GM21423 (cell line): ENCODE data around the gene ANO2.

Experiments
- ATAC-seq: cut with Tn5 transposase; IDR thresholded peaks from one replicate; pipeline ENCODE4 v1.9.1; 2021; ENCODE audit warnings: mild to moderate bottlenecking, moderate library complexity; ENCODE audit not compliant: unreplicated experiment

Gene ANO2

DNA sequence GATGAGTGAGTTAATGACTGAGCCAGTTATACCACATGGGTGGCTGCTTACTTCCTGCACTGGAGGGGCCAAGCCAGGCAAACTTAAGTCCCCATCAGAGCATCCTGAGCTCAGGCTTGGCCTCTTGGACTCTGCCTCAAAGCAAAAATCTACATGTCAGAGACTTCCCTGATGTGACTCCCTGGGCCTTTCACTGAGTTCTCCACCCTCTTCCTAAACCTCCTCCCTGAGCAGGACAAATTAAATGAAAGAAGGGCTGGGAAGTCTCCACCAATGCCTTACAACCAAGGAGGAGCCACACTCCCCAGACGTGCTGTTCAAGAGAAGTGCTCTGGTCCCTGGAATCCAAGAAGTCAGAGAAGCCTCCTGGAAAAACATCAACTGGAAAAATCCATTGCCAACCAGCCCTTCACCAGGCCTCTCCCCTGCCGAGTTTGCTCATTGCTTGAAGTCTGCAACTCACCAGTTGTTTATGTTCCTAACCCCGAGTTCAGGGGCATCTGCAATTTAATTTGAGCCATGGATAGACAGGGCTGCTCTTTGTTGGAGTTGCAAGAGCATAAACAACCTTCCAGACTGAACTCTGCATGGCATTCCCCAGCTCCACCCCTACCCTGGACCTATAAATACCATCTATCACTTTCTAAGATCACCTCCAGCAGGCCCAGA is 160.5 kb downstream of the ANO2 start:
- no peak for ATAC-seq

DNA sequence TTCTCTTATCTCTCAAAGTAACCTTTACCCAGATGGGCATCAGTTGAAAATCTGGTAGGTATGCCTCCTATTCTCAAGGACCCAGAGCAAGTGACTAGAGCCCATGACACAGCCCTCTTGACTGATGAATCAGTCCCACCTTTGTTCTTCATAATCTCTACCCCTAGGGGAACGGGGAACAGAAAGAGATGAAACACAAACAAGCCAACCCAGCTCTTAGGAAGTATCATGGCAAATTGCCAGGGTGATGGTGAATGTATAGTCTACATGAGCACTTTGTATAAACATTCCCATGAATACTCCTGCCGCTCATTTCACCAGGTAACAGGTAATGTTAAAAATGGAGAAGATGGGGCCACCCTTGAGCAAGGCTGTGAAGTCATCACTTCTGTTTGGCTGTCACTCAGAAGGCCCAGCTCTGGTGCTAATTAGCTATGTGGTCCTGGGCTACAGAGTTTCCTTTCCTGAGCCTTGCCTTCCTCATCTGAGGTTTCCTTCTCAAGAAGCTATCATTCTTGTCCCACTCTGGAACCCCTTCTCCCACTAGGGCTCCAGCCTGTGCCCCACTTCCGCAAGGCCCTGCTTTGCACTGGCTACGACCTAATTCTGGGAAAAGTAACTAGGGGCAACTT is 161.7 kb downstream of the ANO2 start:
- no peak for ATAC-seq

DNA sequence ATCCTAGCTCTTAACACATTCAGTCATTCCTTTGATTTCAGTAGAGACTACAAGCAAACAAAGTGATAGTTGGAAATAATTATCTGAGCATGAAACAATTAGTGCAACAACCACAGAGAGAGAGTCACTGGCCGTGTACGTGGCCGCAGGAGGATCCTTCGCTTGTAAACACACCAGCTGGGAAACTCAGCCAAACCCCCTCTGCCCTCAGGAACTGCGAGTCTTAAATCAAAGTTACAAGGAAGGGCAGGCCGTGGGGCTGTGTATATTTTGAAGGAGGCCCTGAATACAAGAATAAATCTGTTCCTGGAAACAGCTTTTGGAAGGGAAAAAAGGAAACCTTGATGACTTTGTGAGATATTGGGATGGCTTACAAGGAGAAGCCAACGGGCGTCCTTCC is 164.5 kb downstream of the ANO2 start:
- no peak for ATAC-seq

DNA sequence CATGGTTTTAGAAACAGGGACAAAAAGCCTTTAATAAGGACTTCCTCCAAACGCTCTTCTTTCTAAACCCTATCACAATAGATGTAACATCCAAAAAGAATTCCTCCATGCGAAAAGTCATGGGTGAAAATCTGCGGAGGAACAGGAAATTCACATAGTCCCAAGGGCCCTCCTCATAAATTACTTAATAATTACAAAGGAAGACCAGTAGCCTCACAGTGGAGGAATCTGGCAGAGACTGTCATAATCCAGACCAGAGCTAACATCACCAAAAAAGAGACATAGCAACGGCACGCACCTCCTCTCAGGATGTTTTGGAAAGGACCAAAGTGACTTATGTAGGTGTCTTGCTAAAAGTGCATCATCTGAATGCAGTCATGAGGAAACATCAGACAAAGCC is 165.7 kb downstream of the ANO2 start:
- ATAC-seq = no peak

DNA sequence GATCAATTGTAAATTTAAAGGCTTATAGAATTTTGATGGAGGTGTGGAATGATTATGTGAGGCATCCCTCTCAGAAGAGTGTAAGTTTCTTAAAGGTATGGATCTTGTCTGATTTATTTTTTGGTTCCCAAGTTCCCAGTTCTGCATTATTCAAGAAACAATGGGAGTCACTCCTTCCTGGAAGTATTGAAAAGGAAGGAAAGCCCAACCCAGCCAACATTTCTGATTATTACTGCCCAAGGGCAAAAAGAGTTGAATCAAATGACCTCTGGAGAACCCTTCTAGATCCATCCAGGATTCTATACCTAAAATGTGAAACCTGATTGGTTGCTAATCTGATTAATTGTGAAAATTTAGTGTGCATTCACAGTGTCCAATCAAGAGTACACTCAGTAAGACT is 166.2 kb downstream of the ANO2 start:
- no peak for ATAC-seq

DNA sequence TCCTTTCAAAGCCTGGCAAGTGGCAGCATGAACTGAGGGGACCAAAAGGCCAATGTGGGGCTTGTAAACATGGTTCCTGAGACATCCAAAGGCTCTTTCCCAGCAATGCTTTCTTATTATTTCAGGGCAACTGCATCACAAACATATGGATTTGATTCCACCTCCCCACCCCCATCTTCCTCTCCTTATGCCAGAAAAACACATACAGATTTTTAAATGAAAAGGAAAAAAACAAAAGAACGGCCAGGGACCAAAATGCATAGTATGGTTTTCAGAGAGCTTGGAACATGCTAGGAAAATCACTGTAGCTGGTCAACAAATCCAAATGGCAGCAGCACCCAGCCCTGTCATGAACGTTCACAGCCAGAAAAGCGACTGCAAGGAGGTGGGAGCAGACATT is 167.6 kb downstream of the ANO2 start:
- ATAC-seq = no peak

DNA sequence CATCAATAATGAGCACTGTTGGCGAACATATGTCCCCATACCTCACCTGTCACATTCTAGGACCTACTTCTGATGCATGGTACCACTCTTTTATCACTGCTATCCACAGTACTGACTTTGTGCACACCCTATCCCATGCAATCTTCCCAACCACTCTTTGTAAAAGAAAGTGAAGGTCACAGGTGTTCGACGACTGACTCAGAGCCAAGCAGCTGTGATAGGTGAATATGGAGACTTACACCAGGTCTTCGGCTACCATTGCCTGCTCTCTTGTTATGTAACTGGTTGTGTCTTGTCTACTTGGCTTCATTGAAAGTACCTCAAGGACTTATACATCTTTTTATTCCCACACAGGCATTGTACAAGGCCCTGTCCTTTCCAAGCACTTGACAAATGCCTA is 169.0 kb downstream of the ANO2 start:
- ATAC-seq = no peak

DNA sequence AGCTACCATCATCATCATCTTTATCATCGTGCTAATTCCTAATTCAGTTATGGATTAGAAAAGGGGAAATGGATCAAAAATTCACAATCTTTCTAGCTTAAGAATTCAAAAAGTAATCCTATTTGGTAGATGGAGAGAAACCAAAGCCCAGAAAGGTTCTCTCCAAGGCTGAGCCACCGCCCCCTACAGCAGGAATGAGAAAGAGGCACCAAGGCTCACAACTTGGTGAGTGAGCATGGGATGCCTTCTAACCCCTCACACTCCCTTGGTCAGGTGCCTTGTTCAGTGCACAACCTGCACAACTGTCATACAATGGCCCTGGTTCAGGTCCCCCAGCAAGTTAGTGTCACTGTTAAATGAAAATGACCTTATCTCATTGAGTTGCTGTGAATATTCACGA is 171.5 kb downstream of the ANO2 start:
- no peak for ATAC-seq

DNA sequence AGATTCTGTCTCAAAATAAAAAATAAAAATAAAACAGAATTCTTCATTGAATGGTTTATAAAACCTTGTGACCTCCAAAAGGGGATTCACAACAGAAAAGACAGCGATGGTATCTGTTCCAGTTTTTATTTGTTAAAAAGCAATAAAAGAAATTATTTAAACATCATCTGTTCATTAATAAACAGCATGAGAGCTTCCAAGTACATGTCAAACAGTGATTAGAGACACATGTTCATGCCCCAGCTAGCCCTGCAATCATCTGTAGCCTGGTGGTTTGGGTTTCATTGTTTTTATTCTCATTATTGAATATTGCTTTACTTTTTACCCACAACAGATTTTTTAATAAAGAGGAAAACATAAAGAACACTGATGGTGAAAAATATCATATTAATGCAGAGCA is 173.3 kb downstream of the ANO2 start:
- no peak for ATAC-seq

DNA sequence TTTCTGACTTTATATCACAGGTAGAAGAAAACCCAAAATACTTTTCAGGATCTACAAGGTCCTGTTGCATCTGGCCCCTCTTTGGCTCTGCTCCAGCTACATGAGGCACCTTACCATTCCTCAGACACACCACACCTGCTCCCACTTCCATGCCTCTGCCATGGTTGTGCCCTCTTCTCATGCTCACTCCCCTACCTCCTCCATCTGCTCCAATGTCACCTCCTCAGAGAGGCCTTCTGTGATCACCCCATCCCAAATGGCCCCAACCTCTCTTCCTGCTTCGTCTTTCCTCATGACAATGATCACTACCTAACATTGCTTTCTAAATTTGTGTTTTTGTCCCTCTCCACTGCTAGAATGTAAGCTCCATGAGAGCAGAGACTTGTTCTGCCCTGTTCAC is 174.3 kb downstream of the ANO2 start:
- ATAC-seq = no peak

DNA sequence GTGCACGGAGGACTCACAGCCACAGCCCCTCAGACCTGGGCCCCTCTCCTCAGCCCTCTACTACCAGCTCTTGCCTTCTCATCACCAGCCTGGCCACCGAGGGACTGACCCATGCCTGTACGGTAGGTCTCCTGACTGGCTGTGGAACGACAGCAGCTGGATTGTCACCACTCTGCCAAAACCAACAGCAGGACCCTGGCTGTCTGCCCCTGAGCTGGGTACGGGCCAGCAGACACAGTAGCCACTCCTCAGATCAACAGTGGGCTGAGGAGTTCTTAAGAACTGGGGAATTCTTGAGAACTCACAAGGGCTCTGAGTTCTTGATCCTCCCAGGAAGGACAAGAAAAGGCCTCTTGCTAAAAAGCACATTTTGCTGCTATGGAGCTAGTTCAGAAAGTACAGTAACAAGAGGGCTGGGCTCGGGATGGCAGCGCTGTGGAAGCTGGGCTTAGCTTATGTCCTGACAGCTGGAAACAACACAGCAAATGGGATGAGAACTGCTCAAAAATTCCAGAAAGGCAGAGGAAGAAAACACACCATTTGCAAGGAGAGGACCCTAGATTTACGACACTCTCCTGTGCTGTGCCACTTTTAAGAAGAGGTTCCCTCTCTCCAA is 176.4 kb downstream of the ANO2 start:
- no peak for ATAC-seq

DNA sequence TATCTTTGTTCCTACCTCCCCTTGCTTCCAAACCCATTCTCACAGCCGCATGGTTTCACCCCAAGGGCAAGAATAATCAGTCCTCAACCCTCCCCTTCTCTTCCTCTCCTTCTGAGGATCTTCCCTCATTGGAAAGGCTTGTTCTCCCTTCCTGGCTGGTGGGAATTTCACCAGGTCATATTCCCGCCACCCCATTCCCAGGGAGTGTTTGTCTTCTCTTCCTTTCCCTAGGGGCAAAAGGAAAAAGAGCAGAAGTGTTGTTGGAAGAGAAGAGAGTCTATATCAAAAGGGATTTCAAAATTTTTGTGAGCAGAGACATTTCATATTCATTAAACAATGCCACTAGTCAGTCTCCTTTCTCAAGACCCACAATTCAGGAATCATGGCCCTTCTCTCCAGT is 176.9 kb downstream of the ANO2 start:
- no peak for ATAC-seq

DNA sequence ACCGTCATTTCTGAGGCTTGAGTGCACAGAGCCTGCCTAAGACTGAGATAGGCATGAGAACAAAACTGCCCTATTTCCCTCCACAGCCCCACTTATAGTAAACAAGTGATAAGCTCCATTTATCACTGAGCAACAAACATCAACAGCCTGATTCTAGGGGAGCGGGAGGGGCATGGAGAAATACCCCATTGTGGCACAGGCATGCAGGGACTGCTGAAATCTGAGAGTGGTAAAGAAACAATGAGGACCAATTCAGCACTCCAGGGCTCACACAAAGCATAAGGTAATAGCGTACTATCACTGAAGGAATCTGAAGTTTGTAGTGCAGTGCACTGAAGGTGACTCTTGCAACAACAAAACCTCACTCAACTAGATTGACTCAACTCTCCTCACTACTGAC is 186.7 kb downstream of the ANO2 start:
- ATAC-seq = no peak

DNA sequence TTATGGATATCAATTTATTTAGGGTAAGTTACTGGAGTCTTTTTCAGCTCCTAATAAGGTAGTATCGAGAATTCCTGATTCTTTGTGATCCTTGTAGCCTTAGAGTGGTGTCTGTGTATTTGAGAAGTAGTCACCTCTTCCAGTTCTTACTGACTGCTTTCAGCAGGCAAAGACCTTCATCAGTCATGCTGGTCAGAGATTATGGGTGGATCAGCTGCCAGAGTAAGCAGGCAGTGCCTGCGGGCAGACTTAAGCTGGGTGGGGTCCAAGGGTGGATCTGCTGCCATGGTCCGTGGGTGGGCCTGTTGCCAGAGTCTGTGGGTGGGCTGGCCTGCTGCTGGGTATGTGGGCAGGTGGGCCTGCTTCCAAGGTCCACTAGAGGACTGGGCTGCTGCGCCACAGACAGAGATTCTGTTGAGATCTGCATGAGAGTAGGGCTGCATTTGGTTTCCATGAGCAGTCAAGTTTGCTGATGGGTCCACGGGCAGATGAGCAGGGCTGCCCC is 188.7 kb downstream of the ANO2 start:
- ATAC-seq = no peak

DNA sequence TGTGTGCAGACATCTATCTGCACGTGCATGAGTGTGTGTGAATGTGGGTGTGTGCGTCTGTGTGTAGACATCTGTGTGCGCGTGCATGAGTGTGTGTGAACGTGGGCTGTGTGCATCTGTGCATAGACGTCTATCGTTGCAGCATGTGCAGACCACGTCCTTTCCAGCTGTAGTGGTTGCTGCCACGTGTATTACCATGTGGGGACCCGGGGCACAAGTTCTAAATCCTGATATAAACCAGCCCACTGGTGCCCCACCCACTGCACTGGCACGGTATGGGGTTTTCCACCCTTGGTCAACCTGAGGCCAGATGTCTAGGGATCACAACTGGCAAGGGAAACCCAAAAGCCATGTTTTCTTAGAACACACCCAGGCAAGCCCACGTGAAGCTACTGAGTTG is 197.0 kb downstream of the ANO2 start:
- no peak for ATAC-seq

DNA sequence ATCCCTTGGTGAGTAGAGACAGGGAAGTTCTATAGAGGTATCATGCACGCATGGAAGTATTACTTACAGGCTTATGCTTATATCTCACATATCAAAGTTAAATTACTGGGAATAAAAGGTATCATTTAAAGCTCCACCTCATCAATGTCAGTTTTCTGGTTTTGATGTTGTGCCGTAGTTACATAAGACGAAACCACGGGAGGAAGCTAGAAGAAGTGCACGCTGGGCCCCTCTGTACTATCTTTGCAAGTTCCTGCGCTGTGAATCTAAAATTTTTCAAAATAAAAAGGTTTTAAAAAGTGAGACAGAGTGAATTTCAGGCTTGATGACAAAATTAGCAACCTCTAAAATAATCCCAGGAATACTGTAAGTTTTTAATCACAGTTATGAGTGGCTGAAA is 198.1 kb downstream of the ANO2 start:
- no peak for ATAC-seq

DNA sequence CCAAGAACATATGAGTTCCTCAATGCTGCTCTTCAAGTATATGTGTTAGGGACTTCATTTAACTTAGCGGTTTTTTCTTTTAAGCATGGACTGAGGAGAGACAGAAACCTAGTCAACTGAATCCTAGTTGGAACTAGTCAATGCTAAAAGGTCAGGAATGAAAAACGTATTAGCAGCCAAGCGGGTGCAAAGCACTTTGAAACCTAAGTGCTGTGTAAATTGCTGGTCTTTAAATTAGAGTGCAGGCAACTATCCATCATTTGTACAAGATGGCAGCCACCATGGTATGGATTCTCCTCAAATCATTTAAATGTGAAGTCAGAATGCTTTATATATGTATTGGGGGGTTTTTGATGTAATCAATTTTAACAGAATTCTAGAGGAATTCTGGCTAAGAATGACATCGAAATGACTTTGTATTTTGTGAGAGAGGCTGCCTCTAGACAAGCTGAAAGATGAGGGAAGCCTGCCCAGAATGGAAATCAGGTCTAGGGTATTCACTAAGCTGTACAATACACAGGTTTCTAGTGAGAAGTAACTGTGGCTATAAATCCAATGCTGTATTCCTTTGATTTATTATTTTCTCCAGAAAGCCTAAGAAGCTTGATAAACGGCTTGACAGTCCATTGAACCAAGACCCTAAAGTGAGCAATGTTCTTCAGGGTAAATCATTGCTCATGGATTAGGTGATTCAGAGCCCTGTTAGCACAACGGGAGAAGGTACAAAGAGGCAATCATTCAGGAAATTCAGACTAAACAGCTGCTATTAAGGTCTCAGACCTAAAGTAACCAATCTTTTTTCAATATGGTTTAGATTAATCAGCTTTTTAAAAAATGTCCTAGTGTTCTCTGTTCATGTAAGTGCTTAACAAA is 198.8 kb downstream of the ANO2 start:
- no peak for ATAC-seq

DNA sequence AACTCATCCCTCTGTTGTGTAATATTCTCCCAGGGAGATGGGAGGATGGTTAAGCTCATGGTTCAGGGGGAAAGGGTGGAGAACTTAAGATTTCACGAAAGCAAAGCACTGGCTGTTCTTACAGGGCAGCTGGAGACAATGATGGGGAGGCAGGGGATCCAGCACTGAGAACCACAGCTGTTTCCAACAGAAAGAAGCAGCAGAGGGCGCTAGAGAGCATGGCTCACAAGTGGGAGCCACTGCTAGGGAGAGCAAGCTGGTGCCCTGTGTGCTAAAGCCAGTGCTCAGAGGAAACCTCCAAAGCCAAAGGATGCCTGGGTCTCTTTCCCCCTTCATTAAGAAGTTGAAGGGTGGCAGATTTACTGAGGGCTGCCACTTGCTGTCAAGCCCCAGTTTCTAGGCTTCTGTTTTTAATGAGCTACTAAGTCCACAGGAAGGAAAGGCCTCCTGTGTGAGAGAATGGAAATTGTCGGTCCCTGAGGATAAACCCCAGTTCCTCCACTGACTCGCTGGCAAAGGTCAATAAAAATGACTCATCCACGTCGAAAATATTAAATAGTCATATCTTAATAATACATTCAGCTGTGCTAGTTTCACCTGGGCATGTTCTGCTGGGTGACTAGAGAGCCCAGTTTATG is 199.7 kb downstream of the ANO2 start:
- no peak for ATAC-seq

DNA sequence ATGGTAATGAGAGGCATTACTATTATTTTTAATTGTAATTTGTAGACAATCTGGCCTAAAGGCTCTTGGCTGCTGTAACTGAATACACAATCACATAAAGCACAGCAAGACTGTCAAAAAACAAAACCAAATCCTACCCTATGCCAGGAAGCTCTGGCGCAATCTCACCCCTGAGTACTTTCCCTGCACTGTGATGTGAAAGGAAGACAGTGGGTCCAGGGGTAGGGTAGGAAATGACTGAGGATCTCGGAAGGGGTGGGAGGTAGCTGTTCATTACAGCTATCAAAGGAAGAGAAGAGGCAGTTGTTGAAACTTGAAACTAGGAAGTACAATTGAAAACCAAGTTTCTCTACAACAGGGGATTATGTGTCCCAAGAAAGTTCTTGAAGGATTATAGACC is 202.8 kb downstream of the ANO2 start:
- ATAC-seq = no peak

DNA sequence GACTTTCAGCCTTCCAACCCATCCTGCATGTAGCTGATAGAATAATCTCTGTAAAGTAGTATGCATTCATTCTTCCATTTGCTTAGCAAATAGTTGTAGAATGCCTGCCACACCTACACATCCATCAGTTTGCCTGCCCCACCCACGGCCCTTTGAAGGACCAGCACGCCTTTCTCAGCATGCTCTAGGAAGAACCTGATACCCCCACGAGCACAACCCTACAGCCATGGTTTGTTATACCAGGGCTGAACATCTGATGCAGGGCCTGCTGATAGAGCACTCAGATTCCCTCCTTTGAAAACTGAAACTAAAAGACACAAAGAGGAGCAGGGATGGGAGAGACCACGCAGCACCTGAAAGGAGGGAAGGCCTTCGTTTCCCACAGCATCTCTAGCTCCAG is 205.1 kb downstream of the ANO2 start:
- no peak for ATAC-seq

DNA sequence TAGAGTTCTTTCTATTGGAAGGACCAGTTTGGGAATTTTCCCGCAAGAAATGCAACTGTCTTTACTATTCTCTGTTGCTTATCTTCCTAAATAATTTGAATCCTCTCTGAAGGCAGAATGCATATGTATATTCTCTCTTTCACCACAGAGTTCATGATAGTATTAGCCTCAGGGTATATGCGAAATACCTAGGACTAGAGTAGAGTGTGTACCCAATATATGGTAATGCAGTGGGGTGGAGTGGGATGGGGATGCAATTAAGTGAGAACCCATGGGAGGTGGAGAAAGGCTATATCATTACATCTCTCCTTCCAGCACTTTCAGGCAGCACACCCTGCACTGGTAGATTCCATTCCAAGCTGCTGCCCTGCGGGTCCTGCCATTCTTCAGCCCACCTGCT is 207.3 kb downstream of the ANO2 start:
- no peak for ATAC-seq
